ENCODE data around the gene ITPR3.

DNA sequence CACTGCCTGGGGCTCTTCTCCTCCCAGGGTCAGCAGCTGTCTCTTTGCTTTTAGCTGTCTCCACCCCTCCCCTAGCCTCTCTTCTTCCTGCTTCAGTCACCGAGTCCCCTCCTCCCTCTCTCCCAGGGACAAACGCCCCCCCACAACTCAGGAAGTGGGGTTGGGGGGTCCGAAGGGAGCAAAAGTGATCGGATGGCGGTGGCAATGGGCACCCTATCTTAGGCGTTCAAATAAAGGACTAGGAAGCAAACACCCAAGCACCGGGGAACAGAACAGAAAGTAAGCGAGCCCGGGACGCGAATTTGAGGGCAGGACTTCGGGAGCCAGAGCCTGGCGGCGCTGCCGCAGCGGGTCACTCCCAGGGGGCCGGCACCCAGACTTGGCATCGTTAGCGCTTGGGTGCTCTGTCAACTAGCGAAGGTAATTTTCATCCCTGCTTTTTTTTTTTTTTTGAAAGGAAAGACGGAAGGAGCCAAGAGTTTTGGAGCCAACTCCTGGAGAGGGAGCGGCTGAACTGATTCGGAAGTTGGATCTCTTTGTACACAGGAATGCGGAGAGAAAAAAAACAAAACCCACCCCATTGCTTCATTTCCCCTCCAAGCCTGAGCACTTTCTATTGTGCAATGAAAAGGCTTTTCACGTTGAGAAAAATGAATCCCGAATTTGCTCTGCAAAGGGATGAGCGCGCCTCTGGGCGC lies 815 bp upstream of the ITPR3 start:
- TF ChIP-seq CTCF (conservative IDR thresholded peaks at IDR 0.05; ENCODE audit: low read length): no peak
- TF ChIP-seq EZH2phosphoT487 (IDR thresholded peaks at IDR 0.05; ENCODE audit: borderline replicate concordance, low read depth, low read length): no peak
